H1 (cell line): ENCODE results near the gene ANO2. TPM values are rescaled to one million over a fixed set of nuclear protein-coding genes. Genes with fewer than 3 reads are reported as not detected.
"Not testable (repeated sequence)": the region's sequence is repeated elsewhere in the genome, so short reads cannot be mapped to it uniquely, and the experiment has no call there.

Source experiments
- CTCF ChIA-PET: fragments of 300-600 bp; sonication (Branson Sonifier 250); formaldehyde crosslinking; loops from one replicate; lab custom pipeline; 2021; ENCODE audit not compliant: partially characterized antibody; lab: Charles Lee
- POLR2A ChIA-PET: fragments of 300-600 bp; sonication (Branson Sonifier 250); formaldehyde crosslinking; loops from one replicate; lab custom pipeline; 2021; ENCODE audit warnings: inconsistent platforms; ENCODE audit not compliant: partially characterized antibody; lab: Charles Lee
- DNase-seq, 2 experiments: peaks; one replicate each; pipeline versions ENCODE4 v3.0.0 to v3.0.0-alpha.2; 2010 to 2022; ENCODE audit warnings: low spot score in 2 of 2, low read depth in 1 of 2, mixed read lengths in 1 of 2
- FAIRE-seq: peaks from 2 replicates; lab custom pipeline; 2011; peaks lifted over from hg19 to GRCh38; lab: Jason Lieb, UNC
- H2AFZ ChIP-seq: 2 replicates; pipeline ENCODE4 v1.8.1; 2012; ENCODE audit warnings: low read length, inconsistent platforms
- H2AK5ac ChIP-seq: 2 replicates; pipeline ENCODE4 v1.6.1; 2013; ENCODE audit warnings: low read depth, low read length
- H2BK120ac ChIP-seq: replicated peaks from 2 replicates; pipeline ENCODE3; 2013; ENCODE audit warnings: low read depth, low read length, inconsistent platforms
- H2BK12ac ChIP-seq: 2 replicates; pipeline ENCODE4 v1.6.1; 2013; ENCODE audit warnings: low read depth, low read length
- H2BK15ac ChIP-seq: 2 replicates; pipeline ENCODE4 v1.6.1; 2013; ENCODE audit warnings: low read length
- H2BK20ac ChIP-seq: 2 replicates; pipeline ENCODE4 v1.6.1; 2013; ENCODE audit warnings: low read length
- H2BK5ac ChIP-seq: 2 replicates; pipeline ENCODE4 v1.6.1; 2013; ENCODE audit warnings: low read depth, low read length
- H3K14ac ChIP-seq: 2 replicates; pipeline ENCODE4 v1.6.1; 2013; ENCODE audit warnings: inconsistent platforms; ENCODE audit not compliant: insufficient read length
- H3K18ac ChIP-seq: 2 replicates; pipeline ENCODE4 v1.6.1; 2013; ENCODE audit warnings: low read length; ENCODE audit errors: extremely low read depth
- H3K23ac ChIP-seq: 2 replicates; pipeline ENCODE4 v1.6.1; 2013; ENCODE audit warnings: inconsistent platforms; ENCODE audit not compliant: insufficient read length
- H3K23me2 ChIP-seq: 2 replicates; pipeline ENCODE4 v1.6.1; 2013; ENCODE audit warnings: low read depth, low read length
- H3K27ac ChIP-seq: 2 replicates; pipeline ENCODE4 v1.6.1; 2011; ENCODE audit warnings: low read depth, low read length, inconsistent platforms
- H3K27me3 ChIP-seq, 4 experiments: replicated peaks in 1 of 4; 1 replicate in 1 of 4; 2 replicates in 3 of 4; pipeline versions ENCODE4 v1.6.1 to v1.8.1; 2011 to 2013; ENCODE audit warnings: low read length in 3 of 4, mild to moderate bottlenecking in 3 of 4, inconsistent platforms in 2 of 4, mixed read lengths in 2 of 4, moderate library complexity in 1 of 4; ENCODE audit not compliant: control insufficient read depth in 3 of 4, insufficient read depth in 3 of 4; ENCODE audit errors: extremely low read depth in 1 of 4
- H3K36me3 ChIP-seq, 4 experiments: 2 replicates each; pipeline versions ENCODE4 v1.6.1 to v1.8.1; 2011 to 2013; ENCODE audit warnings: mild to moderate bottlenecking in 4 of 4, low read length in 3 of 4, moderate library complexity in 2 of 4, control low read depth in 1 of 4, inconsistent platforms in 1 of 4; ENCODE audit not compliant: insufficient read depth in 4 of 4, control insufficient read depth in 2 of 4
- H3K4ac ChIP-seq: replicated peaks from 2 replicates; pipeline ENCODE3; 2013; ENCODE audit warnings: low read length, low read depth, mixed read lengths, inconsistent platforms; ENCODE audit not compliant: insufficient read length
- H3K4me1 ChIP-seq, 4 experiments: replicated peaks in 1 of 4; 1 replicate in 1 of 4; 2 replicates in 3 of 4; pipeline versions ENCODE4 v1.6.1 to v1.8.1; 2011 to 2013; ENCODE audit warnings: low read length in 3 of 4, inconsistent platforms in 2 of 4, mixed read lengths in 1 of 4; ENCODE audit not compliant: insufficient read depth in 4 of 4, control insufficient read depth in 3 of 4
- H3K4me2 ChIP-seq, 2 experiments: 2 replicates each; pipeline versions ENCODE4 v1.6.1 to v1.8.1; 2011 to 2013; ENCODE audit warnings: low read depth in 2 of 2, low read length in 2 of 2, control low read depth in 1 of 2, inconsistent platforms in 1 of 2, mild to moderate bottlenecking in 1 of 2; ENCODE audit not compliant: insufficient read depth in 1 of 2
- H3K4me3 ChIP-seq, 4 experiments: fragments of 200-600, 300-600 bp in 1 of 4; sonication (generic), shearing (Covaris generic), sonication (Bioruptor Twin) in 1 of 4; 2 replicates each; pipeline versions ENCODE4 v1.5.1 to v1.8.1; 2011 to 2016; ENCODE audit warnings: low read length in 4 of 4, low read depth in 3 of 4, control low read depth in 2 of 4, inconsistent platforms in 2 of 4, mild to moderate bottlenecking in 2 of 4, mixed read lengths in 1 of 4, moderate library complexity in 1 of 4; ENCODE audit not compliant: insufficient read depth in 2 of 4; ENCODE audit errors: extremely low read depth in 1 of 4
- H3K56ac ChIP-seq: replicated peaks from 2 replicates; pipeline ENCODE3; 2013; ENCODE audit warnings: low read depth, mild to moderate bottlenecking, mixed read lengths, low read length, inconsistent platforms; ENCODE audit not compliant: insufficient read length
- H3K79me1 ChIP-seq: 2 replicates; pipeline ENCODE4 v1.6.1; 2013; ENCODE audit warnings: low read depth, low read length, control low read depth
- H3K79me2 ChIP-seq, 2 experiments: 2 replicates each; pipeline versions ENCODE4 v1.6.1 to v1.8.1; 2012 to 2013; ENCODE audit warnings: low read length in 2 of 2, mild to moderate bottlenecking in 2 of 2, inconsistent platforms in 1 of 2; ENCODE audit not compliant: insufficient read depth in 2 of 2, control insufficient read depth in 1 of 2
- H3K9ac ChIP-seq, 4 experiments: replicated peaks in 1 of 4; 1 replicate in 1 of 4; 2 replicates in 3 of 4; pipeline versions ENCODE4 v1.6.1 to v1.8.1; 2011 to 2013; ENCODE audit warnings: low read depth in 3 of 4, low read length in 3 of 4, control low read depth in 2 of 4, mild to moderate bottlenecking in 2 of 4, moderate library complexity in 2 of 4, inconsistent platforms in 1 of 4; ENCODE audit errors: extremely low read depth in 1 of 4
- H3K9me3 ChIP-seq, 2 experiments: 2 replicates each; pipeline versions ENCODE4 v1.6.1 to v1.8.1; 2012 to 2013; ENCODE audit warnings: mild to moderate bottlenecking in 2 of 2, moderate library complexity in 2 of 2, control low read depth in 1 of 2, inconsistent platforms in 1 of 2, low read depth in 1 of 2, low read length in 1 of 2, mixed read lengths in 1 of 2; ENCODE audit not compliant: insufficient read depth in 2 of 2
- H4K20me1 ChIP-seq, 2 experiments: replicated peaks in 1 of 2; 2 replicates each; pipeline versions ENCODE3 to v1.8.1; 2011 to 2013; ENCODE audit warnings: inconsistent platforms in 2 of 2, low read length in 2 of 2, mild to moderate bottlenecking in 1 of 2; ENCODE audit not compliant: insufficient read depth in 2 of 2, control insufficient read depth in 1 of 2
- H4K5ac ChIP-seq: 2 replicates; pipeline ENCODE4 v1.6.1; 2013; ENCODE audit warnings: low read length, low read depth, mixed read lengths, inconsistent platforms; ENCODE audit not compliant: insufficient read length
- H4K8ac ChIP-seq: 2 replicates; pipeline ENCODE4 v1.8.0; 2013; ENCODE audit warnings: mild to moderate bottlenecking, moderate library complexity, low read length, inconsistent platforms; ENCODE audit not compliant: insufficient read depth; ENCODE audit errors: extremely low read depth
- H4K91ac ChIP-seq: replicated peaks from 2 replicates; pipeline ENCODE3; 2013; ENCODE audit warnings: low read length, mixed read lengths, inconsistent platforms; ENCODE audit not compliant: insufficient read length
- HDAC6 ChIP-seq: IDR thresholded peaks from one replicate; pipeline ENCODE4 v1.7.1; 2012; ENCODE audit warnings: low read depth, mild to moderate bottlenecking, inconsistent platforms, low read length, moderate library complexity
- RFX5 ChIP-seq: IDR thresholded peaks from 2 replicates; pipeline ENCODE4 v1.6.1; 2011; ENCODE audit warnings: low read depth, low read length, improper control_type of control experiment, borderline replicate concordance
- WGBS, 2 experiments: shearing (Covaris generic) in 1 of 2; methylation state at CpG; one replicate each; pipeline versions ENCODE4 v1.1.6 to v1.1.7; 2013 to 2015; ENCODE audit warnings: low lambda C conversion rate in 2 of 2, mixed read lengths in 2 of 2, inconsistent platforms in 1 of 2, low coverage in 1 of 2, missing lambda C conversion rate in 1 of 2; ENCODE audit not compliant: insufficient replicate concordance in 2 of 2, insufficient coverage in 1 of 2, insufficient read length in 1 of 2; ENCODE audit errors: extremely low coverage in 1 of 2, missing lambda C conversion rate in 1 of 2; 5-methylcytosine and 5-hydroxymethylcytosine counted together
- polyA plus RNA-seq, 7 experiments: library from polyadenylated mRNA; depleted of rRNA in 3 of 7; stranded (reverse) in 5 of 7; unstranded in 2 of 7; fragments of >200 nt in 5 of 7; fragments of 200-250 nt in 2 of 7; gene quantifications; 1 replicate in 5 of 7; 2 replicates in 1 of 7; 4 replicates in 1 of 7; pipeline versions ENCODE4 v1.2.1 to v1.2.3, GENCODE V29; 2011 to 2013; ENCODE audit warnings: missing spikeins in 2 of 7, mixed read lengths in 2 of 7
- total RNA-seq: library from RNA; stranded (reverse); fragmentation: NEBNext Ultra II Directional; extraction: Animal tissue kit (Norgen Biotek cat#: 25700); gene quantifications from 2 replicates; pipeline ENCODE4 v1.2.1, GENCODE V29; 2021

ANO2 gene
- total and polyA plus RNA-seq, 2 of the 8 experiments (the other 6 are each of a cell fraction or from before 2014, with no cell fraction given): 1.9 to 5.5 TPM

DNA sequence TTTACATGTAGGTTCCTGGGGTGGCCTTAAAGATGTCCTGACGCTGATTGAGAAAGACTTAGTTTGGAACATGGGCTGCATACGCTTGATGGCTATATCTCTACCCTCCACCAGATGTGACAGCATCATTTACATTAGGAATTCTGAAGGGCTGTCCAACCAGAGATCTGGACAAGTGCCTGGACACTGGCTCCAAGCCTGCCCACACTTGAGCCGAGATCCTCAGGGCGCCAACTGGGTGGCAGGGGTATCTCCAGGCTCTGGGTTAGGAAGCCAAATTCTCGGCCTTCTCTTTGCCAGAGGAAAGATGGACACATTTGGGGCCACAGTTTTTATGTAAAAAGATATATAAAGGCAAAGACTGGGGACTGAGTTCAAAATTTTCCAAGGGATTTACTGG is 266.9 kb downstream of the ANO2 start (continued):
- TF ChIP-seq RFX5 (no peak), HDAC6 (no peak)
- TF ChIP-seq, all 59 proteins: peak for 0

DNA sequence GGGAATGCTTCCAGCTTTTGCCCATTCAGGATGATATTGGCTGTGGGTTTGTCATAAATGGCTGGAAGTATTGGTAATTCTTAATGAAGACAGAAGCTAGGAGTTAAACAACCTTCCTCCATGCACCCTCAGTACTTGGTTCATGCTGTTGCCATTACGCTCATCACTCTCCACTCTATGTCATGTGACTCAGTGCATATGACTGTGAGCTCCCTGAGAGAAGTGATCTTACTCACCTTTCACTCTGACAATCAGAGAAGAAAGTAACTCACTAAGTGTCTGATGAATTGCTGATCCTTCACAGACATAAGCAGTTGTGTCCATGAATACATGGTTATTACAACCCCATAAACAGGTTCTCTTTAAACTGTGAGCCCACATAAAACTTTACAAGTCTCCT is 275.4 kb downstream of the ANO2 start:
- H3K9me3 ChIP-seq, DNase-seq, H3K23ac ChIP-seq, H3K79me1 ChIP-seq, H3K23me2 ChIP-seq, H3K27ac ChIP-seq, H3K79me2 ChIP-seq, H3K14ac ChIP-seq, H3K27me3 ChIP-seq, H3K4me2 ChIP-seq, H3K4me1 ChIP-seq, H2AK5ac ChIP-seq, H4K91ac ChIP-seq, H2BK12ac ChIP-seq, H4K8ac ChIP-seq, H4K5ac ChIP-seq, H3K4me3 ChIP-seq, H2BK15ac ChIP-seq, H3K4ac ChIP-seq, POLR2A ChIA-PET, CTCF ChIA-PET, H2BK120ac ChIP-seq, H2BK20ac ChIP-seq, H3K9ac ChIP-seq, H3K56ac ChIP-seq, H2BK5ac ChIP-seq, H3K18ac ChIP-seq, FAIRE-seq, H4K20me1 ChIP-seq, H2AFZ ChIP-seq, H3K36me3 ChIP-seq: not testable (repeated sequence)
- 84% methylated on average over 1 of the region's 1 CpG; no CpG with 5 or more reads in 1 of the 2 experiments for WGBS, 2 experiments
